Endothelial cell of umbilical vein (primary cell): ENCODE results near the gene SCNN1B. TPM values are rescaled to one million over a fixed set of nuclear protein-coding genes. Genes with fewer than 3 reads are reported as not detected.

Source experiments
- BruUV-seq: library from RNA; stranded (reverse); fragments of 400-500 nt; replicated peaks from 2 replicates; lab custom pipeline; 2021; lab: Mats Ljungman, UMichigan
- CTCF ChIA-PET: fragments of 300-600, 350-600 bp; sonication (Branson Sonifier 250); formaldehyde crosslinking; loops from one replicate; lab custom pipeline; 2021; ENCODE audit warnings: antibody characterized with exemption, inconsistent platforms; lab: Charles Lee
- POLR2A ChIA-PET: fragments of 300-600, 350-600 bp; sonication (Branson Sonifier 250); formaldehyde crosslinking; loops from one replicate; lab custom pipeline; 2021; ENCODE audit warnings: antibody characterized with exemption, inconsistent platforms; lab: Charles Lee
- DNase-seq: peaks from one replicate; pipeline ENCODE4 v3.0.0-alpha.2; 2011; ENCODE audit warnings: low read depth, low spot score
- FAIRE-seq: peaks from 2 replicates; lab custom pipeline; 2011; peaks lifted over from hg19 to GRCh38; lab: Jason Lieb, UNC
- H2AFZ ChIP-seq: 2 replicates; pipeline ENCODE4 v1.6.0; 2012; ENCODE audit warnings: low read depth, low read length, control low read depth, inconsistent platforms
- H3K27ac ChIP-seq: 2 replicates; pipeline ENCODE4 v1.5.1; 2011; ENCODE audit warnings: low read depth, mild to moderate bottlenecking, control low read depth, low read length, moderate library complexity; ENCODE audit not compliant: insufficient read depth
- H3K27me3 ChIP-seq, 2 experiments: 2 replicates each; pipeline versions ENCODE4 v1.6.0 to v1.6.1; 2011; ENCODE audit warnings: low read length in 2 of 2, mixed read lengths in 1 of 2; ENCODE audit not compliant: control insufficient read depth in 2 of 2, insufficient read depth in 2 of 2
- H3K36me3 ChIP-seq, 2 experiments: 2 replicates in 1 of 2; 3 replicates in 1 of 2; pipeline ENCODE4 v1.5.1; 2011; ENCODE audit warnings: low read length in 2 of 2, mild to moderate bottlenecking in 1 of 2, moderate library complexity in 1 of 2; ENCODE audit not compliant: control insufficient read depth in 2 of 2, insufficient read depth in 2 of 2; ENCODE audit errors: extremely low read depth in 1 of 2
- H3K4me1 ChIP-seq: 3 replicates; pipeline ENCODE4 v1.5.1; 2011; ENCODE audit warnings: mild to moderate bottlenecking, low read length; ENCODE audit not compliant: control insufficient read depth, insufficient read depth; ENCODE audit errors: extremely low read depth
- H3K4me2 ChIP-seq: 2 replicates; pipeline ENCODE4 v1.6.1; 2011; ENCODE audit warnings: low read length, control low read depth, mixed read lengths; ENCODE audit not compliant: insufficient read depth
- H3K4me3 ChIP-seq, 3 experiments: fragments of 200-600 bp in 1 of 3; sonication (generic), shearing (Covaris generic) in 1 of 3; replicated peaks in 1 of 3; 2 replicates each; pipeline ENCODE4 v1.5.1; 2011 to 2016; ENCODE audit warnings: control low read depth in 3 of 3, low read length in 3 of 3, mild to moderate bottlenecking in 2 of 3, inconsistent platforms in 1 of 3, low read depth in 1 of 3, moderate library complexity in 1 of 3; ENCODE audit not compliant: insufficient read depth in 1 of 3
- H3K79me2 ChIP-seq: 2 replicates; pipeline ENCODE4 v1.6.0; 2012; ENCODE audit warnings: low read length, inconsistent platforms; ENCODE audit not compliant: control insufficient read depth, insufficient read depth
- H3K9ac ChIP-seq: replicated peaks from 2 replicates; pipeline ENCODE3; 2011; ENCODE audit warnings: low read length, control low read depth; ENCODE audit not compliant: insufficient read depth; ENCODE audit errors: extremely low read depth
- H3K9me1 ChIP-seq: replicated peaks from 3 replicates; pipeline ENCODE4 v1.6.0; 2011; ENCODE audit warnings: mild to moderate bottlenecking, low read length; ENCODE audit not compliant: control insufficient read depth, insufficient read depth; ENCODE audit errors: extremely low read depth
- H3K9me3 ChIP-seq: replicated peaks from 2 replicates; pipeline ENCODE4 v1.5.1; 2012; ENCODE audit warnings: low read length, inconsistent platforms; ENCODE audit not compliant: control insufficient read depth, insufficient read depth
- H4K20me1 ChIP-seq: replicated peaks from 2 replicates; pipeline ENCODE3; 2011; ENCODE audit warnings: mild to moderate bottlenecking, low read length; ENCODE audit not compliant: control insufficient read depth, insufficient read depth; ENCODE audit errors: extremely low read depth
- CTCF ChIP-seq, 2 donors: IDR thresholded peaks; 1 replicate in 1 of 2; 2 replicates in 1 of 2; pipeline ENCODE4 v1.5.1; 2011; ENCODE audit warnings: low read length in 2 of 2, mild to moderate bottlenecking in 2 of 2, moderate library complexity in 2 of 2, control low read depth in 1 of 2, inconsistent platforms in 1 of 2, low read depth in 1 of 2; ENCODE audit not compliant: insufficient read depth in 1 of 2; ENCODE audit errors: extremely low read depth in 1 of 2
- EZH2 ChIP-seq: IDR thresholded peaks from 2 replicates; pipeline ENCODE4 v1.6.1; 2012; ENCODE audit warnings: borderline replicate concordance, low read depth, mild to moderate bottlenecking, moderate library complexity, low read length, inconsistent platforms; ENCODE audit not compliant: severe bottlenecking
- FOS ChIP-seq: IDR thresholded peaks from 2 replicates; pipeline ENCODE4 v1.6.1; 2011; ENCODE audit warnings: mild to moderate bottlenecking, low read length, moderate library complexity, borderline replicate concordance; ENCODE audit not compliant: insufficient read depth
- GATA2 ChIP-seq: IDR thresholded peaks from 2 replicates; pipeline ENCODE4 v1.7.0; 2011; ENCODE audit warnings: low read depth, mild to moderate bottlenecking, moderate library complexity, mixed read lengths, low read length; ENCODE audit not compliant: insufficient read length, insufficient read depth
- JUN ChIP-seq: IDR thresholded peaks from 2 replicates; pipeline ENCODE4 v1.6.1; 2011; ENCODE audit warnings: borderline replicate concordance, low read depth; ENCODE audit not compliant: insufficient read length, insufficient read depth
- MYC ChIP-seq: IDR thresholded peaks from one replicate; pipeline ENCODE4 v1.6.1; 2011; ENCODE audit warnings: mild to moderate bottlenecking, low read depth, low read length
- POLR2A ChIP-seq: IDR thresholded peaks from 2 replicates; pipeline ENCODE4 v1.6.1; 2012; ENCODE audit warnings: low read depth, mild to moderate bottlenecking, control low read depth, low read length
- POLR2AphosphoS5 ChIP-seq: IDR thresholded peaks from 2 replicates; pipeline ENCODE4 v1.6.1; 2012; ENCODE audit warnings: low read depth, mild to moderate bottlenecking, control low read depth, low read length, moderate library complexity; ENCODE audit not compliant: insufficient read depth
- dilution Hi-C: fragments of 300-500 bp; cut with MboI; formaldehyde crosslinking; loops from one replicate; pipeline ENCODE4 v1.15.0; 2019; ENCODE audit warnings: low sequenced_read_pairs; ENCODE audit not compliant: extremely low pct_ligation_motif_present
- intact Hi-C: fragments of 100-400 bp; cut with micrococcal nuclease; formaldehyde crosslinking; loops from one replicate; pipeline ENCODE4 v1.10.0; 2022
- polyA plus RNA-seq, 4 experiments: library from polyadenylated mRNA; depleted of rRNA in 3 of 4; stranded (reverse) in 3 of 4; unstranded in 1 of 4; fragments of >200 nt; gene quantifications; 2 replicates each; pipeline versions ENCODE4 v1.2.1 to v1.2.3, GENCODE V29; 2011 to 2012; ENCODE audit warnings: missing spikeins in 1 of 4
- total RNA-seq: library from RNA; stranded (reverse); gene quantifications from 2 replicates; pipeline ENCODE4 v1.2.3, GENCODE V29; 2021
- TF ChIP-seq, protein P1 (sequence below): IDR thresholded peaks from 2 replicates; pipeline ENCODE4 v1.6.1; 2011; ENCODE audit not compliant: insufficient read depth, insufficient read length

Gene SCNN1B
- total and polyA plus RNA-seq, 2 donors (not counting 3 experiments of a cell fraction or from before 2014, with no cell fraction given), result not detected

GRCh38 chr16:23371368-23371767 is 69.3 kb downstream of the SCNN1B start:
- no peak overlapping the region for H3K4me3 ChIP-seq
- no peak for FAIRE-seq
- H3K79me2 ChIP-seq, result no peaks in the 10 kb centered on the region
- ChIA-PET POLR2A (no interaction called here), CTCF (interaction anchor here (1.6 kb wide), 1 partner anchor 11 kb away, joined by 5 read pairs; no protein-coding TSS in a partner anchor)
- no peaks in the 10 kb centered on the region for H3K4me1 ChIP-seq
- TF ChIP-seq POLR2A (no peak), MYC (no peak), FOS (no peak), CTCF (IDR thresholded peaks at IDR 0.05; ENCODE audit: extremely low read depth in 1 of 2, insufficient read depth in 1 of 2, low read depth in 1 of 2, low read length in 2 of 2) (no peak), GATA2 (no peak), POLR2AphosphoS5 (no peak), JUN (no peak), EZH2 (no peak)
- TF ChIP-seq, protein P1, sequence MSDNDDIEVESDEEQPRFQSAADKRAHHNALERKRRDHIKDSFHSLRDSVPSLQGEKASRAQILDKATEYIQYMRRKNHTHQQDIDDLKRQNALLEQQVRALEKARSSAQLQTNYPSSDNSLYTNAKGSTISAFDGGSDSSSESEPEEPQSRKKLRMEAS, result no peak
- no peaks in the 10 kb centered on the region for H3K36me3 ChIP-seq
- dilution Hi-C loops, result no loop called here
- DNase-seq, result no peak
- H4K20me1 ChIP-seq, result no peaks in the 10 kb centered on the region
- intact Hi-C loops, result no loop called here
- no peak overlapping the region for H3K27ac ChIP-seq
- no peaks in the 10 kb centered on the region for H3K27me3 ChIP-seq
- H3K9ac ChIP-seq, result no peak overlapping the region
- H2AFZ ChIP-seq, result no peak overlapping the region
- H3K4me2 ChIP-seq, result no peak overlapping the region
- H3K9me3 ChIP-seq, result no peaks in the 10 kb centered on the region
- no TSS peak for BruUV-seq
- H3K9me1 ChIP-seq, result no peaks in the 10 kb centered on the region
